ENCODE measurements around the gene ARVCF. TPM values are rescaled to one million over a fixed set of nuclear protein-coding genes. Genes with fewer than 3 reads are reported as not detected.

The ARVCF gene
- total and polyA plus RNA-seq, 2 of the 8 experiments (the other 6 are each of a cell fraction or from before 2014, with no cell fraction given): 31.0 to 43.2 TPM

- TF ChIP-seq CHD7 (IDR thresholded peaks at IDR 0.05; ENCODE audit: insufficient replicate concordance, low read length) (no peak), EP300 (IDR thresholded peaks at IDR 0.05; ENCODE audit: borderline replicate concordance in 1 of 2, low read depth in 2 of 2, low read length in 2 of 2) (no peak), RAD21 (IDR thresholded peaks at IDR 0.05 in 1 of 2, conservative IDR thresholded peaks at IDR 0.05 in 1 of 2; ENCODE audit: low read depth in 2 of 2, low read length in 2 of 2) (no peak), KDM1A (IDR thresholded peaks at IDR 0.05; ENCODE audit: borderline replicate concordance, low read length) (no peak), SP4 (IDR thresholded peaks at IDR 0.05; ENCODE audit: low read length) (no peak), ATF3 (IDR thresholded peaks at IDR 0.05; ENCODE audit: insufficient read depth, low read depth, low read length) (no peak), RNF2 (IDR thresholded peaks at IDR 0.05; ENCODE audit: borderline replicate concordance, low read depth, low read length, missing control alignments, poor library complexity, severe bottlenecking) (no peak), CHD2 (IDR thresholded peaks at IDR 0.05; ENCODE audit: low read length) (no peak)
These were observed 40.2 kb upstream of the ARVCF start (continued) for GRCh38 chr22:20056696-20057386.
